HG02678 (cell line): ENCODE measurements around the gene NCOA1.

Experiments used
- ATAC-seq: cut with Tn5 transposase; IDR thresholded peaks from one replicate; pipeline ENCODE4 v1.9.1; 2021; ENCODE audit warnings: mild to moderate bottlenecking, moderate library complexity; ENCODE audit not compliant: unreplicated experiment

Gene NCOA1

DNA sequence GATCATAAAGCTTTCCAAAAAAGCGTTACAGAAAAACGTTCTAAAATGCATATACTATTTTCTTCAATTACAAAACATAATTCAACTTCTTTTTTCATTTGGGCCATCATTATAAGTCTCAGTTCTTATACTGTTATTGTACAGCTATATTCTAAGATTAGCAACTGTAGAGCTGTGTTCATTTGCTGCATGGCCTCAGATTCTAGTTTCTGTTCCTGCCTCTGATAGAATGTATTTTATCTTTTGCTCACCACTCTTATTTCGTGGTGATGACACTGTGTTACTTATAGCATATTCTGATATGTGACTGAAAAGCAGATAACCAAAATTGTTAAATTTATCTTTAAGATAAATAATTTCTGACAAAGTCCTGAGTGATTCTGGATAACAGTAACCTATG is 234.9 kb downstream of the NCOA1 start:
- ATAC-seq, result no peak

DNA sequence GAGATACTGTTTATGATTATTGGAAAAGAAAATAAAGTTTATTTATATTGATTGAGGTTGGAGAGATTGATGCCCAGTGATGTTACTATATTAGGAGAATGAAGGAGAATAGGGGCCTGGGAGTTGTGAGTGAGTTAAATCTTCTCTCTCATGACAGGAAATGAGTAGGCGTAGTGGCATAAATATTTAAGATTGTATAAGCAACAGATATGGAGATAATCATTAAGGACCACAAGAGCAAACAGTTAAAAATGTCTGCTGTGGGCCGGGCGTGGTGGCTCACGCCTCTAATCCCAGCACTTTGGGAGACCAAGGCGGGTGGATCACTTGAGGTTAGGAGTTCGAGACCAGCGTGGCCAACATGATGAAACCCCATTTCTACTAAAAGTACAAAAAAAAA is 239.4 kb downstream of the NCOA1 start:
- no peak for ATAC-seq

- no peak for ATAC-seq
Observed at GRCh38 chr2:24731040-24731439, 240.0 kb downstream of the NCOA1 start.

DNA sequence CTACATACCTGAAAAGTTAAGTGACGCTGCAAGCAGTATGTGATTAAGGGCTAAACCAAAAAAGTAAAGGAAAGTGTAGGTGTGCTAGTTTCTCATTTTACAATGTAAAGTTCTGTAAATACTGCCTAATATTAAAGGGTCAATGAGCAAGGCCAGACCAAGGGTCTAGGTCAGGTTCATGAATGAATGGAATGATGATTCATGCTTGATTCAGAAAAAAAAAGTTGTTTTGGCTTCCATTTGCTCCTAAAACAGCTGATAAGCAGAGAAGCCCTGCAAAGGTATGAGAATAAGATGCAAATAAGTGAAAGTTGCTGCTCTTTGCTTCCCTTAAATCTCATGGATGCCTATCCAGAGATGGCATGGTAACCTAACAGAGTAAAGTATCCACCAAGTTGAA is 240.9 kb downstream of the NCOA1 start:
- ATAC-seq, result no peak

GRCh38 chr2:24734741-24735140 is 243.7 kb downstream of the NCOA1 start:
- no peak for ATAC-seq

DNA sequence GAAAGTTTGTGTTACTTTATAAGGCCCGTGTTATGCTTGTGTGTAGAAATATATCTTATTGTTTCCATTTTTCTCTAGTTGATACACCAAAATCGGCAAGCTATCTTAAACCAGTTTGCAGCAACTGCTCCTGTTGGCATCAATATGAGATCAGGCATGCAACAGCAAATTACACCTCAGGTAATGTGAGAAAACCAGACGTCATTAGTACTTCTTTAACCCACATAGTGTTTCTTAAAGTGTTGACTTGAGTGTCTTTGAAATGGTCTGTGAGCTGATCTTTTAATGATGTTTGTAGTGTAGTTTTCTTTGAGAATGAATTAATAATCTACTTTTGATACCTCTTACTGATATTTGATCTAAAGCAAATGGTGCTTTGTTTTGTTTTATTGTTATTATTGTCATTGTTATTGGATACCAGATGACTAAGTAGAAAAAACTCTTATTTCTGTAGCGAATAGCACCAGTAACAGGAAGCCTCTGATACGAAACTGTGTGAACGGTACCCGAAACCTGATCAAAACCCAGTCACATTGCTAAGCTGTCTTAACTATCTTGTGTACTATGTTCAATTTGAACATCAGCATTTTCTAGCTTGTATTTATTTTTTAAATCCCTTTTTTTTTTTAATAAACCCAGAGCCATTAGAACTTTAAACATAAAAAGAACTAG is 248.4 kb downstream of the NCOA1 start:
- no peak for ATAC-seq

GRCh38 chr2:24740142-24740541 is 249.1 kb downstream of the NCOA1 start:
- ATAC-seq, result no peak

GRCh38 chr2:24742730-24743129 is 251.7 kb downstream of the NCOA1 start:
- no peak for ATAC-seq

GRCh38 chr2:24743924-24744323 is 252.9 kb downstream of the NCOA1 start:
- ATAC-seq, result no peak

GRCh38 chr2:24744356-24744755 is 253.3 kb downstream of the NCOA1 start:
- no peak for ATAC-seq

GRCh38 chr2:24745825-24746224 is 254.8 kb downstream of the NCOA1 start:
- no peak for ATAC-seq

DNA sequence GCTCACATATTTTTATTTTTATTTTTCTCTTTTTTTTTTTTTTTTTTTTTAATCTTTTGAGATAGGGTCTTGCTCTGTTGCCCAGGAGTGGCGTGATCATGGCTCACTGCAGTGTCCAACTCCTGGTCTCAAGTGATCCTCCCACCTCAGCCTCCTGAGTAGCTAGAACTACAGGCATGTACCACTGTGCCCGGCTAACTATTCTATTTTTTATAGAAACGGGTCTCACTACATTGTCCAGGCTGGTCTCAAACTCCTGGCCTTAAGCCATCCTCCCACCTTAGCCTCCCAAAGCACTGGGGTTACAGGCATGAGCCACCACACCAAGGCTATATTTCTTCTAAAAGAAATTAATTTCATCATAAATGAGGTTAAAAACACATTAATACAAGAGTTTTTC is 256.2 kb downstream of the NCOA1 start:
- ATAC-seq, result no peak

GRCh38 chr2:24749069-24749691 is 258.1 kb downstream of the NCOA1 start:
- ATAC-seq, result no peak

DNA sequence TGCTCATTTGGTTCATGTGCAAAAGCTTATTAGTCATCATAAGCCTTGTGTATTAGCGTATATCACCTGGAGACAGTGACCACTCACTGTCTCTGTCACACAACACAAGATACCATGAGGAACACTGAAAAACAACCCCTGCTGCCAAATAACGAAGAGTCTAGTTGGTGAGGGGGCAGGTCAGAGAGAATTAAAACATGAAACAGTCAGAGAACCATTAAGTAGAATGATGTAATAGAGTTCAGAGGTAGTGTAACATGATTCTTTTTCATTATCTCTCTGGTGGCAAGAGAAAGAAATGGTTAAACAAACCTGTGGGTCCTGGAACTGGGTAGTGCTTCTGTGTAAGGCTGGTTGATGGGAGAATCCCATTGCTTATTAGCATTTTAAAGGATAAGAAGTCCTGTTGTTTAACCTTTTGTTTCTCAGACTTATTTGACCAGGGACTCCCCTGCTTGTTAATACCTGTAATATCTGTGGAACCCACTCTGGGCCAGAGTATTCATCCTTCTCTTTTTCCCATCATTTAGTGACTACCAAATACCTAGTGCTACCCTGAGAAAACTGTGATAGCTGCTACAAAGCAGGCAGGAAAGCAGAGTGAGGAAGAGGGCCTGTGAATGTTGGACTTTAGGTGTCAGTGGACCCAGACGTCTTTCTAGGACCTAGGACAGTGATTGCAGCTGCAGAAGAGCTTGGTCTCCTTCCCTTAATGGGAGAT is 264.1 kb downstream of the NCOA1 start:
- no peak for ATAC-seq

- ATAC-seq, result no peak
Observed at GRCh38 chr2:24756789-24757188, 265.7 kb downstream of the NCOA1 start.

DNA sequence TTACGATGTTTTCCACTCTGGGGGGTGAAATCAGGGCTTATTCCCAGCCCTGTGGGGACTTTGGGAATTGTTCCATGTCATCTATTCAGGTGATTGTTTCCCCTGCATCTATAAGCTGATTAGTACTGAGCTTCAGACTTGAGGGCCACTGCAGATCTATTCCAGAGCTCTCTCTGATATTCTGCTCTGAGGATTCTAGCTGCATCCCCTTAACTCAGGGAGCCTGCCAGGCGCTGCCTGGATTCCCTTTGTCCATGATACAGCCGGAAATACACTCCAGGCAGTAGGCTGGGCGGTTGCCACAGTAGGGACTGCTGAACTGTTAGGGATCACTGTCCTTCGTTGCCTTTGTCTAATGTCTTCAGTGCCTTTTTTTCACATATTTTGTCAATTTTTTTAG is 270.8 kb downstream of the NCOA1 start:
- ATAC-seq, result no peak

GRCh38 chr2:24762518-24762917 is 271.5 kb downstream of the NCOA1 start:
- no peak for ATAC-seq

DNA sequence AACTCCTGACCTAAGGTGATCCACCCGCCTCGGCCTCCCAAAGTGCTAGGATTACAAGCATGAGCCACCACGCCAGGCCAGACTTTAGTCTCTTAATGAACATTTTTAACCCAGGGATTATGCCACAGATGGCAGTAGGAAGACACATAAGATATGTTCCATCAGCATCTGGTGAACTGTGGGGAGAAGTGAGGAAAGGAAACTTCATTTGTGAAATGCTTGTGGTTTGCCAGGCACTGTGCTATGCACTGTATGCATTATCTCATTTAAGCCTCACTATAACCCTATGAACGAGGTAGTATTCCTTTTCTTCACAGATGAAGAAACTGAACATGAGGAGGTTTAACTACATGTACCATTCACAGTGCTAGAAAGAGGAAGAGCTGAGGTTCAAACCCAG is 272.8 kb downstream of the NCOA1 start:
- ATAC-seq, result no peak

- no peak for ATAC-seq
Observed at GRCh38 chr2:24766609-24767008, 275.6 kb downstream of the NCOA1 start.

DNA sequence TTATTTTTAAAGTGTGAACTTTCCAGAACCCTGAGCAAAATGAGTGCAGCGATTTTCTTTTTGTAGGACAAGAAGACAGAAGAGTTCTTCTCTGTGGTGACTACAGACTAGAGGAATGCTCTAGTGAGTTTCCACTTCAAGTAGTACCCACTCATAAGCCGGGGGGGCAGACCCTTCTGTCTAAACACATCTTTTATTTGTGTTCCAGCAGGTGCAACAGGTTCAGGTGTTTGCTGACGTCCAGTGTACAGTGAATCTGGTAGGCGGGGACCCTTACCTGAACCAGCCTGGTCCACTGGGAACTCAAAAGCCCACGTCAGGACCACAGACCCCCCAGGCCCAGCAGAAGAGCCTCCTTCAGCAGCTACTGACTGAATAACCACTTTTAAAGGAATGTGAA is 277.0 kb downstream of the NCOA1 start:
- ATAC-seq, result no peak

GRCh38 chr2:24768601-24769000 is 277.5 kb downstream of the NCOA1 start:
- no peak for ATAC-seq

DNA sequence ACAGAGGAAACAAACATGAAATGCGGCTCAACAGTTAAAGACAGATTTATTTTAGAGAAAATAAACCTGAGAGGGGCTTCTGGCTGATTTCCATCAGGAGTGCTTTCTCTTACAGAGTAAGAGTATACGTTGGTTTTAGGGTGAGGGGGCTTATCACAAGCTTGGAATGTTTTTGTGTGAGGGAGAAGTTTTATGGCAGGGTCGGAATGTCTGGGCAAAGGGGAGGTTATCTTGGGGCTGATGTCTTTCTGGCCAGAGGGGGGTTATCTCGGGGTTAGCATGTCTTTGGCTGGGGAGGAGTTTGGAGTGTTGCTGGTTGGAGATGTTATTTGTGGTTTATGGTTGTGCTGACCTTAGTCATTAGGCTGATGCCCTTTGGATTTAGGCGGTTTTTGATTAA is 280.0 kb downstream of the NCOA1 start:
- no peak for ATAC-seq
